Memory B cell (primary cell): ENCODE data around the gene PGAM1.
A peak's percentile ranks its signal among the peaks of the same experiment; 100 is the strongest.
"Not testable (repeated sequence)": the region's sequence is repeated elsewhere in the genome, so short reads cannot be mapped to it uniquely, and the experiment has no call there.

Experiments
- ATAC-seq: fragments of 150-1000 bp; cut with Tn5 transposase; 2 replicates; pipeline ENCODE4 v1.10.0; 2021; ENCODE audit warnings: low read depth, mild to moderate bottlenecking, moderate library complexity
- DNase-seq, 2 donors: peaks; one replicate each; pipeline ENCODE4 v3.0.0; 2022; ENCODE audit warnings: low spot score in 2 of 2
- H3K27ac Mint-ChIP-seq: one replicate; pipeline ENCODE4 v1.8.0; 2022; ENCODE audit warnings: mild to moderate bottlenecking, moderate library complexity, mixed read lengths
- H3K27me3 Mint-ChIP-seq: one replicate; pipeline ENCODE4 v1.8.0; 2022; ENCODE audit warnings: mixed read lengths
- H3K36me3 Mint-ChIP-seq: one replicate; pipeline ENCODE4 v1.8.0; 2022; ENCODE audit warnings: mild to moderate bottlenecking, mixed read lengths
- H3K4me1 Mint-ChIP-seq: one replicate; pipeline ENCODE4 v1.8.0; 2022; ENCODE audit warnings: mixed read lengths
- H3K4me3 Mint-ChIP-seq: one replicate; pipeline ENCODE4 v1.8.0; 2022; ENCODE audit warnings: mild to moderate bottlenecking, moderate library complexity, mixed read lengths
- H3K9me3 Mint-ChIP-seq: one replicate; pipeline ENCODE4 v1.8.0; 2022; ENCODE audit warnings: mixed read lengths

Gene PGAM1

GRCh38 chr10:97399843-97400545, 26.0 kb upstream of the PGAM1 start:
- no peaks in the 10 kb centered on the region for H3K9me3 Mint-ChIP-seq
- no peaks in the 10 kb centered on the region for H3K27me3 Mint-ChIP-seq
- ATAC-seq (peak; percentile 23), DNase-seq (peak; percentile 33 to 69)
- peaks cover 5% of the 10 kb centered on the region for H3K4me1 Mint-ChIP-seq
- H3K36me3 Mint-ChIP-seq, result peaks cover 6% of the 10 kb centered on the region
- H3K4me3 Mint-ChIP-seq, result peak overlapping the region; percentile 91
- peak overlapping the region; percentile 95 for H3K27ac Mint-ChIP-seq

- ATAC-seq (peak; percentile 93), DNase-seq (peak; percentile 77 to 87)
- Mint-ChIP-seq H3K27ac (peak within 1 kb of the TSS; percentile 95), H3K27me3 (no peaks in the 10 kb centered on the region), H3K4me1 (peaks cover 5% of the 10 kb centered on the region), H3K4me3 (peak within 1 kb of the TSS; percentile 91), H3K9me3 (no peaks in the 10 kb centered on the region), H3K36me3 (peaks cover 6% of the 10 kb centered on the region)
These were observed 25.1 kb upstream of the PGAM1 start, which contains the start of gene RRP12 for GRCh38 chr10:97400665-97401454. Gene RRP12, minus strand, starts transcription at chr10:97401340. Its CDS starts 109 bp downstream, at chr10:97401231.

GRCh38 chr10:97401455-97401919, 24.5 kb upstream of the PGAM1 start:
- DNase-seq (no peak), ATAC-seq (no peak)
- H3K4me1 Mint-ChIP-seq, result peaks cover 5% of the 10 kb centered on the region
- H3K27ac Mint-ChIP-seq, result peak overlapping the region; percentile 95
- H3K4me3 Mint-ChIP-seq, result peak overlapping the region; percentile 91
- no peaks in the 10 kb centered on the region for H3K27me3 Mint-ChIP-seq
- peaks cover 2% of the 10 kb centered on the region for H3K36me3 Mint-ChIP-seq
- no peaks in the 10 kb centered on the region for H3K9me3 Mint-ChIP-seq

GRCh38 chr10:97404044-97404443, 21.9 kb upstream of the PGAM1 start:
- H3K4me3 Mint-ChIP-seq, result no peak overlapping the region
- H3K9me3 Mint-ChIP-seq, result no peaks in the 10 kb centered on the region
- no peak for DNase-seq
- peaks cover 11% of the 10 kb centered on the region for H3K4me1 Mint-ChIP-seq
- ATAC-seq, result no peak
- H3K27me3 Mint-ChIP-seq, result no peaks in the 10 kb centered on the region
- no peaks in the 10 kb centered on the region for H3K36me3 Mint-ChIP-seq
- H3K27ac Mint-ChIP-seq, result peak overlapping the region; percentile 24

- Mint-ChIP-seq H3K27ac (no peak overlapping the region), H3K4me3 (no peak overlapping the region), H3K9me3 (no peaks in the 10 kb centered on the region), H3K27me3 (no peaks in the 10 kb centered on the region), H3K36me3 (no peaks in the 10 kb centered on the region), H3K4me1 (peaks cover 7% of the 10 kb centered on the region)
- DNase-seq (no peak), ATAC-seq (no peak)
These were observed 19.9 kb upstream of the PGAM1 start for GRCh38 chr10:97406064-97406463.

GRCh38 chr10:97406483-97406882, 19.5 kb upstream of the PGAM1 start:
- not testable (repeated sequence) for H3K4me1 Mint-ChIP-seq, DNase-seq, H3K27ac Mint-ChIP-seq, H3K9me3 Mint-ChIP-seq, H3K36me3 Mint-ChIP-seq, H3K27me3 Mint-ChIP-seq, ATAC-seq, H3K4me3 Mint-ChIP-seq

- DNase-seq, result peak; percentile 52 to 66
- ATAC-seq, result peak; percentile 98
- Mint-ChIP-seq H3K9me3 (no peaks in the 10 kb centered on the region), H3K27me3 (no peaks in the 10 kb centered on the region), H3K36me3 (no peaks in the 10 kb centered on the region), H3K27ac (no peak overlapping the region), H3K4me3 (peak overlapping the region; percentile 66), H3K4me1 (peaks cover 7% of the 10 kb centered on the region)
These were observed 18.6 kb upstream of the PGAM1 start for GRCh38 chr10:97407211-97407951.

- H3K27me3 Mint-ChIP-seq, result no peaks in the 10 kb centered on the region
- no peak for ATAC-seq
- no peak for DNase-seq
- H3K4me3 Mint-ChIP-seq, result no peak overlapping the region
- peaks cover 7% of the 10 kb centered on the region for H3K4me1 Mint-ChIP-seq
- no peaks in the 10 kb centered on the region for H3K36me3 Mint-ChIP-seq
- no peaks in the 10 kb centered on the region for H3K9me3 Mint-ChIP-seq
- no peak overlapping the region for H3K27ac Mint-ChIP-seq
These were observed 18.1 kb upstream of the PGAM1 start for GRCh38 chr10:97407952-97408248.

- ATAC-seq, result no peak
- no peaks in the 10 kb centered on the region for H3K36me3 Mint-ChIP-seq
- H3K9me3 Mint-ChIP-seq, result no peaks in the 10 kb centered on the region
- H3K4me3 Mint-ChIP-seq, result no peak overlapping the region
- peaks cover 10% of the 10 kb centered on the region for H3K4me1 Mint-ChIP-seq
- H3K27ac Mint-ChIP-seq, result no peak overlapping the region
- DNase-seq, result no peak
- H3K27me3 Mint-ChIP-seq, result no peaks in the 10 kb centered on the region
These were observed 17.4 kb upstream of the PGAM1 start for GRCh38 chr10:97408496-97408992.

GRCh38 chr10:97411406-97411805, 14.6 kb upstream of the PGAM1 start:
- ATAC-seq, result no peak
- no peaks in the 10 kb centered on the region for H3K9me3 Mint-ChIP-seq
- no peak for DNase-seq
- no peaks in the 10 kb centered on the region for H3K36me3 Mint-ChIP-seq
- no peaks in the 10 kb centered on the region for H3K27me3 Mint-ChIP-seq
- peaks cover 14% of the 10 kb centered on the region for H3K4me1 Mint-ChIP-seq
- no peak overlapping the region for H3K27ac Mint-ChIP-seq
- no peak overlapping the region for H3K4me3 Mint-ChIP-seq

- H3K4me1 Mint-ChIP-seq, result peaks cover 13% of the 10 kb centered on the region
- H3K9me3 Mint-ChIP-seq, result no peaks in the 10 kb centered on the region
- H3K4me3 Mint-ChIP-seq, result no peak overlapping the region
- ATAC-seq (no peak), DNase-seq (no peak)
- H3K27ac Mint-ChIP-seq, result no peak overlapping the region
- H3K36me3 Mint-ChIP-seq, result no peaks in the 10 kb centered on the region
- no peaks in the 10 kb centered on the region for H3K27me3 Mint-ChIP-seq
These were observed 13.1 kb upstream of the PGAM1 start for GRCh38 chr10:97412891-97413304.

- Mint-ChIP-seq H3K36me3 (no peaks in the 10 kb centered on the region), H3K4me3 (no peak overlapping the region), H3K27ac (no peak overlapping the region), H3K4me1 (peaks cover 19% of the 10 kb centered on the region), H3K9me3 (no peaks in the 10 kb centered on the region), H3K27me3 (no peaks in the 10 kb centered on the region)
- DNase-seq, result no peak
- no peak for ATAC-seq
These were observed 9.4 kb upstream of the PGAM1 start for GRCh38 chr10:97416565-97416964.

- H3K36me3 Mint-ChIP-seq, H3K9me3 Mint-ChIP-seq, ATAC-seq, H3K27ac Mint-ChIP-seq, H3K4me3 Mint-ChIP-seq, H3K27me3 Mint-ChIP-seq, DNase-seq: not testable (repeated sequence)
- H3K4me1 Mint-ChIP-seq, result peaks cover 31% of the 10 kb centered on the region
These were observed 2.3 kb upstream of the PGAM1 start for GRCh38 chr10:97423757-97424098.
